ENCODE data around the gene RGMB. TPM values are rescaled to one million over a fixed set of nuclear protein-coding genes. Genes with fewer than 3 reads are reported as not detected.

RGMB gene
- polyA plus RNA-seq, 1 donor (not counting 4 experiments of a cell fraction or from before 2014, with no cell fraction given): 16.3 TPM

DNA sequence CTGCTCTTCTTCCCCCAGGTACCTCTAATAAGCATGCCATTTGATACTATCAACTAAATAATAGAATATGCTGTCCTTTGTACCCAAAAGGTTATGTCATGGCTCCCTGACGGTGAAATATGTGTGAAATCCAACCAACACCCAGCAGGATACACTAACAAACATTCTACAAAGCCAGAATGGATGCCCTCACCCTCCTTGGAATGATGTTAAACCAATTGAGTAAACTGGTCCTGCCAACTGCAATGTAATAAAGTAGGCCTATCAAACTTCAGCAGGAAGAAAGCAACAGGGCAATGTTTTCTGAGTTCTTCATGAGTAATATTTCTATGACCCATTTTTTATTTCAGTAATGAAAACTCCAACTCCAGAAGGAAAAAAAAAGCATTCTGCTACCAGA lies 24.9 kb downstream of the RGMB start:
- Histone ChIP-seq H2AFZ (ENCODE audit: control insufficient read depth, low read length) (no peak overlapping the region), H3K36me3 (ENCODE audit: control insufficient read depth in 2 of 2, extremely low read depth in 1 of 2, insufficient read depth in 2 of 2, low read length in 2 of 2) (peaks cover 4% of the 10 kb centered on the region in 2 experiments), H3K9me1 (ENCODE audit: control insufficient read depth, extremely low read depth, insufficient read depth, low read length) (no peaks in the 10 kb centered on the region), H4K20me1 (ENCODE audit: control insufficient read depth, extremely low read depth, insufficient read depth, low read length) (no peaks in the 10 kb centered on the region), H3K9ac (ENCODE audit: control insufficient read depth, extremely low read depth, insufficient read depth, low read length) (no peak overlapping the region), H3K4me2 (ENCODE audit: control insufficient read depth, extremely low read depth, insufficient read depth, low read depth, low read length) (no peak overlapping the region), H3K4me3 (ENCODE audit: control insufficient read depth in 2 of 3, extremely low read depth in 1 of 3, insufficient read depth in 2 of 3, low read depth in 1 of 3, low read length in 3 of 3) (no peak overlapping the region), H3K4me1 (ENCODE audit: control insufficient read depth, extremely low read depth, insufficient read depth, low read length) (peaks cover 4% of the 10 kb centered on the region), H3K27ac (ENCODE audit: control insufficient read depth, insufficient read depth, low read length) (no peak overlapping the region), H3K79me2 (ENCODE audit: control insufficient read depth, insufficient read depth, low read length) (peaks cover 15% of the 10 kb centered on the region), H3K9me3 (ENCODE audit: control insufficient read depth, low read depth, low read length) (no peaks in the 10 kb centered on the region), H3K27me3 (ENCODE audit: control insufficient read depth, extremely low read depth, insufficient read depth, low read length) (no peaks in the 10 kb centered on the region)
- TF ChIP-seq, protein P1, sequence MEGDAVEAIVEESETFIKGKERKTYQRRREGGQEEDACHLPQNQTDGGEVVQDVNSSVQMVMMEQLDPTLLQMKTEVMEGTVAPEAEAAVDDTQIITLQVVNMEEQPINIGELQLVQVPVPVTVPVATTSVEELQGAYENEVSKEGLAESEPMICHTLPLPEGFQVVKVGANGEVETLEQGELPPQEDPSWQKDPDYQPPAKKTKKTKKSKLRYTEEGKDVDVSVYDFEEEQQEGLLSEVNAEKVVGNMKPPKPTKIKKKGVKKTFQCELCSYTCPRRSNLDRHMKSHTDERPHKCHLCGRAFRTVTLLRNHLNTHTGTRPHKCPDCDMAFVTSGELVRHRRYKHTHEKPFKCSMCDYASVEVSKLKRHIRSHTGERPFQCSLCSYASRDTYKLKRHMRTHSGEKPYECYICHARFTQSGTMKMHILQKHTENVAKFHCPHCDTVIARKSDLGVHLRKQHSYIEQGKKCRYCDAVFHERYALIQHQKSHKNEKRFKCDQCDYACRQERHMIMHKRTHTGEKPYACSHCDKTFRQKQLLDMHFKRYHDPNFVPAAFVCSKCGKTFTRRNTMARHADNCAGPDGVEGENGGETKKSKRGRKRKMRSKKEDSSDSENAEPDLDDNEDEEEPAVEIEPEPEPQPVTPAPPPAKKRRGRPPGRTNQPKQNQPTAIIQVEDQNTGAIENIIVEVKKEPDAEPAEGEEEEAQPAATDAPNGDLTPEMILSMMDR (optimal IDR thresholded peaks at IDR 0.05 in 1 of 3, IDR thresholded peaks at IDR 0.05 in 1 of 3, conservative IDR thresholded peaks at IDR 0.05 in 1 of 3; ENCODE audit: extremely low read depth in 1 of 3, insufficient read depth in 2 of 3, low read length in 3 of 3): no peak
- TF ChIP-seq EZH2 (IDR thresholded peaks at IDR 0.05; ENCODE audit: low read length): no peak
- FAIRE-seq (no peak), DNase-seq (ENCODE audit: low read depth, low spot score) (no peak)
- dilution Hi-C loops (cut with MboI; ENCODE audit: extremely low pct_ligation_motif_present, low sequenced_read_pairs): no loop called here

DNA sequence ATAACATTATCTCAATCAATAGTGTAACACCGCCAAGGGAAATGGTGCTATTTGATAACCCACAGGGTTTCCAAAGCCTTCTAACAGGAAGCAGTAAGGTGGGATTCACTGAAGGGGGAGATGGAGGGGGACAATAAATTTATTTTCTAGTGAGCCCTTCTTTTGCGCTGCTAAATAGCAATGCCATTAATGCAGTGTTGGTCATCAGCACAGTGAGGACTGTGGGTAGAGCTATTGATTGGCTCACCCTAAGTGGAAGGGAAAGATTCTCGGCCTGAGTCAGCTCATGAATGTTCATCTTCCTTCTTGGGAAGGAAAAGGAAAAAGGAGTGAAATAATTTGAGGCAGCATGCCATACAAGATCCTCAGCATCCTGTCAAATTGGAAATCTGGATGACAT lies 25.4 kb downstream of the RGMB start:
- Histone ChIP-seq H4K20me1 (ENCODE audit: control insufficient read depth, extremely low read depth, insufficient read depth, low read length) (no peaks in the 10 kb centered on the region), H3K9ac (ENCODE audit: control insufficient read depth, extremely low read depth, insufficient read depth, low read length) (no peak overlapping the region), H3K9me3 (ENCODE audit: control insufficient read depth, low read depth, low read length) (no peaks in the 10 kb centered on the region), H3K27ac (ENCODE audit: control insufficient read depth, insufficient read depth, low read length) (no peak overlapping the region), H3K4me3 (ENCODE audit: control insufficient read depth in 2 of 3, extremely low read depth in 1 of 3, insufficient read depth in 2 of 3, low read depth in 1 of 3, low read length in 3 of 3) (no peak overlapping the region), H3K79me2 (ENCODE audit: control insufficient read depth, insufficient read depth, low read length) (peaks cover 11% of the 10 kb centered on the region), H3K36me3 (ENCODE audit: control insufficient read depth in 2 of 2, extremely low read depth in 1 of 2, insufficient read depth in 2 of 2, low read length in 2 of 2) (peaks cover 0 to 2% of the 10 kb centered on the region in 2 experiments), H3K4me1 (ENCODE audit: control insufficient read depth, extremely low read depth, insufficient read depth, low read length) (peaks cover 4% of the 10 kb centered on the region), H3K27me3 (ENCODE audit: control insufficient read depth, extremely low read depth, insufficient read depth, low read length) (no peaks in the 10 kb centered on the region), H3K9me1 (ENCODE audit: control insufficient read depth, extremely low read depth, insufficient read depth, low read length) (no peaks in the 10 kb centered on the region), H2AFZ (ENCODE audit: control insufficient read depth, low read length) (no peak overlapping the region), H3K4me2 (ENCODE audit: control insufficient read depth, extremely low read depth, insufficient read depth, low read depth, low read length) (no peak overlapping the region)
- no peak for DNase-seq (ENCODE audit: low read depth, low spot score)
- TF ChIP-seq EZH2 (IDR thresholded peaks at IDR 0.05; ENCODE audit: low read length): no peak
- TF ChIP-seq, protein P1 (optimal IDR thresholded peaks at IDR 0.05 in 1 of 3, IDR thresholded peaks at IDR 0.05 in 1 of 3, conservative IDR thresholded peaks at IDR 0.05 in 1 of 3; ENCODE audit: extremely low read depth in 1 of 3, insufficient read depth in 2 of 3, low read length in 3 of 3): no peak
- FAIRE-seq: no peak
- dilution Hi-C loops (cut with MboI; ENCODE audit: extremely low pct_ligation_motif_present, low sequenced_read_pairs): no loop called here

Measured in keratinocyte (primary cell).